ENCODE results near the gene RSPH1.
"Not testable (repeated sequence)": the region's sequence is repeated elsewhere in the genome, so short reads cannot be mapped to it uniquely, and the experiment has no call there.

Gene RSPH1

GRCh38 chr21:42489006-42489563, 6.9 kb downstream of the RSPH1 start:
- no peak for DNase-seq (ENCODE audit: low spot score)

DNA sequence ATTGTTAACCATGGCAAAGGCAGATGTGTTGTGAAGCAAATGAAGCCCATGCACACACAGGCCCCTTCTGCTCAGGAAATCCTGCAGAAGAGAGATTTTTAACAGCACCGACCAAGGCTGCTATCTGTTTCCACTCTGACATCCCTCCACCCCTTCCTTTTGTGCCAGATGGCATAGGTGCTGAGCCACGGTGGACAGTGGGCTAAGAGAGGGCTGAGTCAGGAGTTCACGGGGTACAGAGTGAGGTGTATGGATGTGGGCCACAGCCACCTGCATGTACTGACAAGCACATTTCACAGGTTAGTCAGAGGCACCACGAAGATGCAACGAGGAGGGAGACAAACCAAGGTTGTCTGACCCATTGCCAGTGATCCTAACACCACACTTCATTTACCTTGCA, 9.5 kb downstream of the RSPH1 start:
- DNase-seq (ENCODE audit: low spot score), result no peak

- no peak for DNase-seq (ENCODE audit: low spot score)
Observed at GRCh38 chr21:42486072-42486471, 10.0 kb downstream of the RSPH1 start.

DNA sequence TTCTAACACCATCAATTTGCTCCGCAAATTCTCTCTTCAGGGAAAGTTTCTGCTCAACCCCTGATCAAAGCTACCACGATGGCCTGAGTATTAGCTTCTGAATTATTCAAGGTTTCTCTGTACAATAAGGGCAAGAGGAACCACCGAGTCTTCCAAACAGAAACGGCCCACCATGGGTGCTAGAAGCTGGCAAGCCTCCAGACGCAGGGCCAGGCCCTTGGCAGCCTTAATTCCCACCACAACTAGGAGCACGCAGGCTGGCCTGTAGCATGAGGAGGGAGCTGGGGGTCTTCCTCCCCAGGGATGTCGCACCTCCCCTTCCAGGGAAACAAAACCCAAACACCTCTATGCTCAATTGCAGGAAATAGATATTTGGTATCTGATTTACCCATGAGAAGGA, 11.1 kb downstream of the RSPH1 start:
- DNase-seq (ENCODE audit: low spot score), result no peak

- DNase-seq (ENCODE audit: low spot score), result no peak
Observed at GRCh38 chr21:42481169-42481568, 14.9 kb downstream of the RSPH1 start.

DNA sequence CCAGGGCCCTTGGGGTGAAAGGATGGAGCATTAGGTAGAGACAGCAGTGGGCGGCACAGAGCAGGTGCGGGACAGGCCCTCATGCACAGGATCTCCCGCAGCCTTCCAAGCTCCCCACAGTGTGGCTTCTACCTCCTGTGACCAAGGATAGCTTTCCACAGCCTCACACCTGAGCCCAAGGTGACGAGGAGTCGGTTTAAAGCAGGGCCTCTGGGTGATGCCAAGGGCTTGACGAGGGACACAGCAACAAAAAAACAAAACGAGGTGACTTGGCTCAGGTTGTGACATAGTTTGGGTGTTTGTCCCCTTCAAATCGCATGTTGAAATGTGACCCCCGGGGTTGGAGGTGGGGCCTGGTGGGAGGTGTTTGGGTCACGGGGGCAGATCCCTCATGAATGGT, 15.3 kb downstream of the RSPH1 start:
- DNase-seq (ENCODE audit: low spot score), result no peak

DNA sequence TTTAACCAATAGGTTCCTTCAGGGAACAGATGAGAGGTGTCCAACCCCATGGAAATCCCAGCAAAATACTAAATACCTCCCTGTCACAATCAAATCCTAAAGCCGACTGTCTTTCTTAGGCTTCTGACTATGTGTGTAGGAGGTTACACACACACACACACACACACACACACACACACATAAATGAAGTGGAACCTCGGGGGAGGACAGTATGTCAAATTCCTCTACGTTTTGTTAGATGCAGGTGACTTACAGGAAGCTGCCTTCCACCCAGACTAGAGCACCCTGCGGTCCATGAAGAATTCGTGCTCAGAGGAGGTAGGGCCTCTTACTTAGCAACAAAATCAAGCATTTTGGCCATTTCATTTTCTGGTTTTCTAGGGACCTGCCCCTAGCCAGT, 16.4 kb downstream of the RSPH1 start:
- DNase-seq (ENCODE audit: low spot score), result no peak

GRCh38 chr21:42478504-42478903, 17.5 kb downstream of the RSPH1 start:
- DNase-seq (ENCODE audit: low spot score), result no peak

GRCh38 chr21:42476388-42477331, 19.4 kb downstream of the RSPH1 start:
- DNase-seq (ENCODE audit: low spot score), result no peak

- DNase-seq (ENCODE audit: low spot score), result no peak
Observed at GRCh38 chr21:42475526-42476387, 20.3 kb downstream of the RSPH1 start.

DNA sequence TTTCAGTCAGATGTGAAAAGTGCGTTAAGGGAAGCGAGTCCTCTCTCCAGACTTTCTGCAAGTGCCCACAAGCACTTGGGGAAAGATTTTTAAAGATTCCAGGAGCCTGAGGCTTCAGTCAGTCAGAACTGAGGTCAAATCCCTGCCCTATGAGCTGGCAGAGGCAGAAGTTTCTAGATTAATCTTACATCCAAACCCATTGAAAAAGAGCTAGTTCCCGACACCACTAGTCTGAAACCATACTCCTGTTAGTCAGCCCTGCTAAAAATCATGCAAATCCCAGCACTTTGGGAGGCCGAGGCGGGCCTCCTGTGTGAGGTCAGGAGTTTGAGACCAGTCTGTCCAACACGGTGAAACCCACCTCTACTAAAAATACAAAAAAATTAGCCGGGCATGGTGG, 21.0 kb downstream of the RSPH1 start:
- no peak for DNase-seq (ENCODE audit: low spot score)

DNA sequence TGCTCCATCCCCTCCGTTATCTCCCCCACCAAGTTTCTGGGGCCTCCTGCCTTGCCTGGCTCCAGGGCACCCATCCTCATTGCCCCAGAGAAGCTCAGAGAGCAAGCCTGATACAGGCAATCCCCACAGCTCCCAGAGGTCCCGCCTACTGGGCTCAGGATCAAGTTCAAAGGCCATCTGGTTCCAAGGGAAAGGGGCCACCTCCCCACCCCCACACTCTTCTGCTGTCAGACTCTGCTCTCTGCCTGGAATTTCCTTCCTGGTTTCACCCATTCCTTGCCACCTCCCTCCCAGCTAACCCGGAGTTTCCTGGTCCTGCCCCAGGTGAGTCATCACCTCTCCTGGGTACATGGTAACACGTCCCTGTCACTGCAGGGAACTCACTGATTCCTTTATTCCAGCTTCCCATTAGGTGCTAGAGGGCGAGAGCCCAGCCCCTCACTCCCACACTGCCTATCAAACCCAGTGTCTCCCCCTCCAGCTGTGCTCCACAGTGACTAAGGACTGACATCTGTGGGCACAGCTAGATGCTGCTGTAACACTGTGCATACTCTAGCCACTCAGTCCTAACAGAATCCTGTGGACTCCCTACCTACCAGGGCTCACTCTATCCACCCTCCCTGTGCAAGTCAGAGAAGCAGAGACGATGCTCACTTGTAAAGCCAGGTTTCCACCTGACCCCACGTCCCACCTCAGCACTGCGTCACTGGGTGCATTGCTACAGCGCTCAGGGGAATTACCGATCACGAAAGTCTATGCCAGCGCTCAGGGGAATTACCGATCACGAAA, 21.8 kb downstream of the RSPH1 start:
- DNase-seq (ENCODE audit: low spot score), result peak; percentile 14

GRCh38 chr21:42473498-42474042, 22.5 kb downstream of the RSPH1 start:
- no peak for DNase-seq (ENCODE audit: low spot score)

DNA sequence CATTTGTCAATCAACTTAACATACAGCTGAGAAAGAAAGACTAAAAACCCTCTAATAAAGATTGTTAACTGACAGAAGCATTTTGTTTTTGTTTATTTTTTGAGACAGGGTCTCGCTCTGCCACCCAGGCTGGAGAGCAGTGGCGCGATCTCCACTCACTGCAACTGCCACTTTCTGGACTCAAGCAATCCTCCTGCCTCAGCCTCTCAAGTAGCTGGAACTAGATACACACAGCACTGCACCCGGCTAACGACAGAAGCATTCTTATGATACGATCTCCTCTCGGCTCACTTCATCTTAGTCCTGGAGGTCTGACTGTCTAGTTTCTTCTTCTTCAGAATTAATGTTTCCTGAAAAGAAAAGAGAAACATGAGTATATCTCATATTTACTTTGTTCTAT, 23.5 kb downstream of the RSPH1 start:
- no peak for DNase-seq (ENCODE audit: low spot score)

- no peak for DNase-seq (ENCODE audit: low spot score)
Observed at GRCh38 chr21:42471716-42472330, 24.2 kb downstream of the RSPH1 start.

GRCh38 chr21:42471206-42471605, 24.8 kb downstream of the RSPH1 start:
- DNase-seq (ENCODE audit: low spot score), result no peak

GRCh38 chr21:42469726-42470125, 26.3 kb downstream of the RSPH1 start:
- DNase-seq (ENCODE audit: low spot score), result not testable (repeated sequence)

DNA sequence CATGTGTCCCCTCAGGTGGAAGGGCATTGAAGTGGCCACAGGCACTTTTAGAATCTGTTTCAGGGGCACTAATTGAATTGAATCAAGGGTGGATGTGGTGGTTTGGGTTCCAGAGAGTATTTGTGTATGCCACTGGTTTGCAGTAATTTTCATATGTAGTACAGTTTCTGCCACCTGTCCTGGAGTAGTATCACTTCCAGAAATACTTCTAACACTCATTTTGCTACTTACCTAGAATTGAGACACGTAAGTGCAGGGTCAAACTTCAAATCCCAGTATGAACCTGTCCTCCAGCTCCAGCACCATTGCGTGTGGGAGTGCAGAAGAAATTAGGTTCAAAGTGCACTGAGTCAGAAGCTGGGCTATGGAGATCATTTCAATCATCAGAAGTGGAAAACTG, 26.8 kb downstream of the RSPH1 start:
- DNase-seq (ENCODE audit: low spot score), result no peak

DNA sequence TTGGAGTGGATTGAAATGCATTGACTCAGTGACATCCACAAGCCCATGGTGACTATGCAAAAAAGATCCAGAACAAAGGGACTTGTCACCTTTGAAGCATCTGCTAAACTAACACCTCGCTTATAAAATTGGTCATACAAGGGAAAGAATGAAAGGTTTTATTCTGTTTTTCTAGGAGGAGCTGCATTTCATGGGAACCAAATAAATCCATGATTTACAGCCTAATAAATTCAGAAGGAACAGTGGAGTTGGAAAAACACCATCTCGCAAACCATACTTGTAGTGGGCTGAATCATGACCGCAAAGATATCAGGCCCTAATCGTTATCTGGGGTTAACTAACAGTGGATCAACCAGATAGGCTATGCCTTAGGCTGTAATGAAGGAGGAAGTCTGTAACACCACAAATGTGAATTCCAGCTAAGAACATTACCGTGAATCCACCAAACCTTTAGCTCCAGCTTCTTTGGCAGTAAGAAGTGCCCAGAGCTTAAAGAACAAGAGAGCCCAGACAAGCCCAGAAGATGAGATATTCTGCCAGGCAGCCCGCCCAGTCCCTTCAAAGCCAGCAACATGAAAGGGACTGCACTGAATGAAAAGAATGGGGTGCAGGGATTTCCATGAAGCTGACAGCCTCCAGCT, 27.4 kb downstream of the RSPH1 start:
- no peak for DNase-seq (ENCODE audit: low spot score)

DNA sequence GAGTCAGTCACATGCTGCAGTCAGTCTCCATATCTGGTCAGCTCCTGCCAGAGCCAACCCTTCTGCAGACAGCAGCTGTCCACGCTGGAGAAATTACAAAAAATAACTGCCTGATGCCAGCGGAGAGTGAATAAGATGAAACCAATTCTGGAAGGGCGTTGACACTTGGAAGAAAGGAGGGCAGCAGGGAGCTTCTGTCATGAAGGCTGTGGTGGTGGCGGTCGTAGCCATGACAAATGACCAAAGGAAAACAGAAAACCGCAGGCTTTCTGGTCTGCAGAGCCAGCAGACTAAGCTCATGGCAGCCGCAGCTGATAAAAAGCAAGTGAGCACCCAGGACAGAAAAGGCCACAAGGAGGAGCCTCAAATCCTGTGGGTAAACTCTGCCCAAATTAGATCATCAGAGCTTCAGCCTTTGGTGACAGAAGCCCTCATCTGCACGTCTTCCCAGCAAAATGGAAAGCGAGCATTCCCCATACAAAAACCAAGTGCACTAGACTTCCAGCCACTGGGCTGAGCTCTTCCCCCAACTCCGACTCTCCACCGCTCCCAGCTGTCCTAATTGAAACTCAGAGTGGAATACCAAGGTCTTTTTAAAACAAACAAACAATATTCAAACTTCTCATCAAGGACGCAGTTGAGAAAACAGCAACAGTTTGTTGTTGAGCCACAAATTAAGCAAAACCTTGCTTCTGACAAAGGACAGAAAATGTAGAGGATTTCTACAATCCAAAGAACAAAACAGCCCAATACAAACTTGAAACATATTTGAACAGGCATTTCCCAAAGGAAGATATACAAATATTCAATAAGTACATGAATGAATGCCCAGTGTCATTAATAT, 28.7 kb downstream of the RSPH1 start:
- DNase-seq (ENCODE audit: low spot score), result peak; percentile 28
